Activated CD8-positive, alpha-beta T cell treated with anti-CD3 and anti-CD28 coated beads for 36 hours (primary cell): ENCODE data around the gene SFTPA2. TPM values are rescaled to one million over a fixed set of nuclear protein-coding genes. Genes with fewer than 3 reads are reported as not detected.
"Not testable (repeated sequence)": the region's sequence is repeated elsewhere in the genome, so short reads cannot be mapped to it uniquely, and the experiment has no call there.

Experiments
- ATAC-seq: fragments of 200-7000 bp; cut with Tn5 transposase; one replicate; pipeline ENCODE4 v1.10.0; 2021; ENCODE audit warnings: mild to moderate bottlenecking, moderate library complexity
- CTCF ChIA-PET: fragments of 350-600 bp; sonication (Branson Sonifier 250); formaldehyde crosslinking; loops from one replicate; lab custom pipeline; 2021; ENCODE audit warnings: antibody characterized with exemption; lab: Charles Lee
- POLR2A ChIA-PET: fragments of 350-600 bp; sonication (Branson Sonifier 250); formaldehyde crosslinking; loops from one replicate; lab custom pipeline; 2021; ENCODE audit warnings: antibody characterized with exemption; lab: Charles Lee
- DNase-seq: peaks from one replicate; pipeline ENCODE4 v3.0.0-alpha.2; 2020
- H3K27ac Mint-ChIP-seq: one replicate; pipeline ENCODE4 v1.8.0; 2021; ENCODE audit warnings: mild to moderate bottlenecking, mixed read lengths
- H3K27me3 Mint-ChIP-seq: one replicate; pipeline ENCODE4 v1.8.0; 2021; ENCODE audit warnings: mixed read lengths
- H3K36me3 Mint-ChIP-seq: one replicate; pipeline ENCODE4 v1.8.0; 2021; ENCODE audit warnings: low read depth, mixed read lengths
- H3K4me1 Mint-ChIP-seq: one replicate; pipeline ENCODE4 v1.8.0; 2021; ENCODE audit warnings: low read depth, mixed read lengths
- H3K4me3 Mint-ChIP-seq: one replicate; pipeline ENCODE4 v1.8.0; 2021; ENCODE audit warnings: mild to moderate bottlenecking, moderate library complexity, mixed read lengths
- H3K9me3 Mint-ChIP-seq: one replicate; pipeline ENCODE4 v1.8.0; 2021; ENCODE audit warnings: mixed read lengths
- CTCF ChIP-seq: fragments of 200-600 bp; IDR thresholded peaks from one replicate; pipeline ENCODE4 v1.8.0; 2022; ENCODE audit warnings: antibody characterized with exemption, mild to moderate bottlenecking
- intact Hi-C: fragments of 100-400 bp; cut with micrococcal nuclease; formaldehyde crosslinking; loops from one replicate; pipeline ENCODE4 v1.10.0; 2022
- total RNA-seq, 2 experiments: library from RNA; stranded (reverse); gene quantifications; one replicate each; pipeline ENCODE4 v1.2.3, GENCODE V29; 2021

Gene SFTPA2
- total RNA-seq, 2 experiments from 2014 or later, result not detected

DNA sequence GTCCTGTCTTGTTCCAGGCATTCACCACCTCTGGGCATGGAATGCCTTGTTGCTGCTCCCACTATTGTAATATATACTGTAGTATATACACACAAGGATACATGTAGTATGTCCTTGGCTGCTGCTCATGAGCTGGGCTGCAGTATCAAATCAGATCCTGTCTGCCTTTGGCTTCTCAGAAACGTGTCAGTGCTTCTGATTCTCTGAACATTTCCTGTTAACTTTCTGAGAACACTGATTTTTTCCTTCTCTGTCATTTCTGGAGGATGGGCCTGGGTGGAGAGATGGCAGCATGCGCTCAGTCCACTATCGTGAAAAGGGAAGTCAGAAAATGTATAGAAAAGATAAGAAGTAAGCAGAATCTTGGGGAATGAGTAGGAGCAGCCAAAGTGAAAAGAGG is 12.2 kb downstream of the SFTPA2 start:
- Mint-ChIP-seq H3K4me3 (no peak overlapping the region), H3K36me3 (no peaks in the 10 kb centered on the region), H3K4me1 (peaks cover 8% of the 10 kb centered on the region), H3K27me3 (peaks cover 3% of the 10 kb centered on the region), H3K27ac (peak overlapping the region; percentile 2), H3K9me3 (no peaks in the 10 kb centered on the region)
- POLR2A ChIA-PET, result no interaction called here
- no peak for TF ChIP-seq CTCF
- DNase-seq (peak; percentile 21), ATAC-seq (peak; percentile 79)
- CTCF ChIA-PET, result no interaction called here
- intact Hi-C loops, result no loop called here

GRCh38 chr10:79547128-79547527 is 13.1 kb downstream of the SFTPA2 start:
- H3K4me3 Mint-ChIP-seq, intact Hi-C loops, H3K9me3 Mint-ChIP-seq, H3K4me1 Mint-ChIP-seq, DNase-seq, POLR2A ChIA-PET, H3K27ac Mint-ChIP-seq, H3K27me3 Mint-ChIP-seq, CTCF ChIA-PET, H3K36me3 Mint-ChIP-seq, ATAC-seq: not testable (repeated sequence)

- H3K36me3 Mint-ChIP-seq, H3K4me1 Mint-ChIP-seq, POLR2A ChIA-PET, H3K9me3 Mint-ChIP-seq, CTCF ChIA-PET, intact Hi-C loops, H3K27ac Mint-ChIP-seq, H3K27me3 Mint-ChIP-seq, DNase-seq, H3K4me3 Mint-ChIP-seq, ATAC-seq: not testable (repeated sequence)
Measured at GRCh38 chr10:79544926-79545659, 15.1 kb downstream of the SFTPA2 start.

DNA sequence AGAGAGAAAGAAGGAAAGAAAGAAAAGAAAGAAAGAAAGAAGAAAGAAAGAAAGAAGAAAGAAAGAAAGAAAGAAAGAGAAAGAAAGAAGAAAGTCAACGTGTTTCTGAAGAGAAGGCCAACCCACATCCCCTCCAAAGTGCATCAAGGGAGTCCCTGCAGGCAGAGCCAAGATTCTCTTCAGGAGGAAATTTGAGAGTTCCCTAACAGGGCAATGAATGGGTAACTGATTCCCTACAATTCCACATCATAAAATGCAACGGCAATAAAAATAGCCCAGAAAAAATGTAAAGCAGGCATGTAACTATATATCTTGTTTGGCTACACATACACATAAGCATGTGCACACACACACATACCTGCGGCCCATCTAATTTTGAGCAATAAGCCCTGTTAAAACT is 15.8 kb downstream of the SFTPA2 start:
- H3K4me1 Mint-ChIP-seq, H3K9me3 Mint-ChIP-seq, POLR2A ChIA-PET, CTCF ChIA-PET, ATAC-seq, DNase-seq, H3K36me3 Mint-ChIP-seq, H3K27me3 Mint-ChIP-seq, H3K27ac Mint-ChIP-seq, intact Hi-C loops, H3K4me3 Mint-ChIP-seq: not testable (repeated sequence)

- Mint-ChIP-seq H3K27ac (no peak overlapping the region), H3K4me3 (no peak overlapping the region), H3K4me1 (peaks cover 2% of the 10 kb centered on the region), H3K27me3 (no peaks in the 10 kb centered on the region), H3K36me3 (no peaks in the 10 kb centered on the region), H3K9me3 (no peaks in the 10 kb centered on the region)
- ATAC-seq (no peak), DNase-seq (no peak)
- TF ChIP-seq CTCF, result no peak
- CTCF ChIA-PET, result no interaction called here
- POLR2A ChIA-PET, result no interaction called here
- intact Hi-C loops, result no loop called here
Measured at GRCh38 chr10:79542626-79543025, 17.6 kb downstream of the SFTPA2 start.

DNA sequence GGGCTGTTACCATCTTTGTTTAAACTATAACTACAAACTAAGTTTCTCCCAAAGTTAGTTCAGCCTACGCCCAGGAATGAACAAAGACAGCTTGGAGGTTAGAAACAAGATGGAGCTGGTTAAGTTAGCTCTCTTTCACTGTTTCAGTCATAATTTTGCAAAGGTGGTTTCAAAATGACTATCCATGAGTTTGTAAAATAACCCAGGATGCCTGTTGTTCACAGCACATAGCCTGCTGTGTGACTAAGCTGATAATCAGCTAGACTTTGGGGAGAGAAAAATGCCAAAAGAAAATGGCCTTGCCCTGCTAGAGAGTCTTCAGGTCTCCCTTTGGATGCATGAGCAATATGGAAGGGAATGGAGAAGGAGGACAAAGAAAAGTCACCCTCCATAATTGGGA is 19.3 kb downstream of the SFTPA2 start:
- DNase-seq, H3K27me3 Mint-ChIP-seq, H3K27ac Mint-ChIP-seq, H3K36me3 Mint-ChIP-seq, CTCF ChIA-PET, H3K9me3 Mint-ChIP-seq, intact Hi-C loops, H3K4me1 Mint-ChIP-seq, H3K4me3 Mint-ChIP-seq, POLR2A ChIA-PET: not testable (repeated sequence)
- peak; percentile 85 for ATAC-seq

DNA sequence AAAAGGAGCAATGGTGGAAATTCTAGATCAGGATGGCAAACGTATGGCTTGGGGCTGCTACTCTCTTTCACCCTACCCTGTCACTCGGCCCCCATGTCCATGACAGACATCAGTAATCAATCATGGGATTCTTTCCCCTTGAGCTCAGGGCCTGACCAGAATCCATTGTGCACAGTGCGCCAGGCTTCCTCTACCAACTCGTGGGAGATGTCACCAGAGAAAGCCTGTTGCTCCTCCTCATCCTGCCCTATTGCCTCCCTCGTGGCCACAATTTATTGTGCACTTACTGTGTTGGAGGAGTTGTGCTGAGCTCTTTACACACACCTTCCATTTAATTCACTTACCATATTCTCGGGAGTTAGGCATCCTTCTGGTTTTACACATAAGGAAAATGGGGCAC is 21.9 kb downstream of the SFTPA2 start:
- intact Hi-C loops, result loop anchor here (10.0 kb wide), 1 partner anchor 66 kb away; no protein-coding TSS in a partner anchor
- H3K36me3 Mint-ChIP-seq, ATAC-seq, H3K27me3 Mint-ChIP-seq, POLR2A ChIA-PET, H3K27ac Mint-ChIP-seq, H3K9me3 Mint-ChIP-seq, H3K4me3 Mint-ChIP-seq, H3K4me1 Mint-ChIP-seq, DNase-seq: not testable (repeated sequence)
- CTCF ChIA-PET, result interaction anchor here (1.1 to 2.0 kb wide), 6 partner anchors 13 to 388 kb away, joined by 3 to 7 read pairs (median 6); partner anchors contain the start of gene SFTPA1

- H3K4me1 Mint-ChIP-seq, H3K27me3 Mint-ChIP-seq, POLR2A ChIA-PET, H3K36me3 Mint-ChIP-seq, DNase-seq, H3K4me3 Mint-ChIP-seq, H3K9me3 Mint-ChIP-seq, H3K27ac Mint-ChIP-seq, ATAC-seq: not testable (repeated sequence)
- intact Hi-C loops, result loop anchor here (10.0 kb wide), 1 partner anchor 71 kb away; no protein-coding TSS in a partner anchor
- CTCF ChIA-PET, result interaction anchor here (0.7 kb wide), 1 partner anchor 68 kb away, joined by 3 read pairs; no protein-coding TSS in a partner anchor
Measured at GRCh38 chr10:79533903-79534175, 26.4 kb downstream of the SFTPA2 start.

GRCh38 chr10:79533142-79533902 is 26.9 kb downstream of the SFTPA2 start:
- H3K27me3 Mint-ChIP-seq, DNase-seq, H3K36me3 Mint-ChIP-seq, H3K4me3 Mint-ChIP-seq, H3K4me1 Mint-ChIP-seq, ATAC-seq, POLR2A ChIA-PET, H3K9me3 Mint-ChIP-seq, H3K27ac Mint-ChIP-seq: not testable (repeated sequence)
- intact Hi-C loops, result loop anchor here (10.0 kb wide), 1 partner anchor 71 kb away; no protein-coding TSS in a partner anchor
- CTCF ChIA-PET, result interaction anchor here (0.7 kb wide), 1 partner anchor 69 kb away, joined by 3 read pairs; no protein-coding TSS in a partner anchor

- H3K27ac Mint-ChIP-seq, intact Hi-C loops, CTCF ChIA-PET, H3K4me3 Mint-ChIP-seq, H3K4me1 Mint-ChIP-seq, POLR2A ChIA-PET, ATAC-seq, H3K9me3 Mint-ChIP-seq, DNase-seq, H3K36me3 Mint-ChIP-seq, H3K27me3 Mint-ChIP-seq: not testable (repeated sequence)
Measured at GRCh38 chr10:79528261-79528660, 31.9 kb downstream of the SFTPA2 start.
